HG02938 (cell line): ENCODE data around the gene FOXO1.

ENCODE experiments used
- ATAC-seq: cut with Tn5 transposase; IDR thresholded peaks from one replicate; pipeline ENCODE4 v1.9.1; 2021; ENCODE audit warnings: mild to moderate bottlenecking, moderate library complexity; ENCODE audit not compliant: unreplicated experiment

The FOXO1 gene

DNA sequence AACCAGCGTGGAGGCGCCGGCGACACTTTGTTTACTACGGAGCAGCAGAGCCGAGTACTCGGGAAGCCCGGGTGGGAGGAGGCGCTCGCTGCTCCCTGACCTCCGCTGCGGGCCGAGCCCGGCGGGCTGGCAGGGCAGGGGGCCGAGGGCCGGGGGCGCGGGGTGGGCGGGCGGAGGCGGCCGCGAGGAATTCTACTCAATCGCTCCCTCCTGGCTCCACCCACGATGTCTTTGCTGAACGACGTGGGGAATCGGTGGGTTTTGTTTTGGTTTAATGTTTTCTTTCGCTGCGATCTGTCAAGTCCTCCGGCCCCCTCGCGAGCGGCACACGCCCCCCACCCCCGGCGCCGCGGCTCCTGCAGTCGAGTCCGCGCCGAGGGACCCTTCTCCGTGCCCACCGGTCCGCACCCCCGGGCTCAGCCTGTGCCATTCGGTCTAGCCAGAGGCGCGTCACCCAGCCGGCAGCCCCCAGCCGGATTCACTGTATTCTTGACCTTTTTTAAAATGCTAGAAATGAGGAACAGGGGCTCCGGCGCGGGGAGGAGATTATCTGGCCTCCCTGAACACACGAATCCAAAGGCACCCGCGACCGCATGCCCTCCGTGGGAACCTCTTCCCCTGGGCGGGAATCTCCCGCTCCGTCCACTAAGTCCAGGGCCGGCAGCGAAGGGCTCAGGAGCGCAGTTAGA is 636 bp upstream of the FOXO1 start:
- ATAC-seq, result peak; percentile 10

DNA sequence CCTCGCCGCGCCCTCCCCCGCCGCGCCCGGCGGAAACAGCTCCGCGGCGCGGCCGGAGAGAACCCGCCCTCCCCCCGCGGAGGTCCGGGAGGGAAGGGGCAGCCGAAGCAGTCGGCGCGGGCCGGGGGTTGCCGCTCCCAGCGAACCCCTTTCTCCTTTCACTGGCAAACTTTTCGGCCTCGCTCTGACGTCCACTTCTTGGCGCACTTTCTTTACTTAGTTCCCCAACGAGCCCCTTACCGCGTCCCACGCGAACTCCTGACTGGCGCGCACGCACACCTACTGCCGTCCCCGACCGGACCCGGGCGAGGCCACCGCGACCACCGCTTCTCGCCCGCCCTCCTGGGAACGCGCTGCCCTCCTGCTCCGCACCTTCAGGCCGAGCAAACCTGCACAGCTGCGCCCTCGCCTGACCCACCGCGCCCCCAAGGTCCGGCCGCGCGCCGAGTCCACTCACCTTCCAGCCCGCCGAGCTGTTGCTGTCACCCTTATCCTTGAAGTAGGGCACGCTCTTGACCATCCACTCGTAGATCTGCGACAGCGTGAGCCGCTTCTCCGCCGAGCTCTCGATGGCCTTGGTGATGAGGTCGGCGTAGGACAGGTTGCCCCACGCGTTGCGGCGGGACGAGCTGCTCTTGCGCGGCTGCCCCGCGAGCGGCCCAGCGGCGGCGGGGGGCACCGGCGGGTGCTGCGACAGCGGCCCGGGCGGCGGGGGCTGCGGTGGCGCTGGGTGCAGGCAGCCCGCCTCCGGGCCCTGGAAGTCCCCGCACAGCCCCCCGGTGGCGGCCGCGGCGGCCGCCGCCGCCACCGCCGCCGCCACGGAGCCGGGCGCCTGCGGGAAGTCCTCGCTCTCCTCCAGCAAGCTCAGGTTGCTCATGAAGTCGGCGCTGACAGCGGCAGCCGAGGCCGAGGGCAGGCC is 1.1 kb downstream of the FOXO1 start:
- peak; percentile 2 for ATAC-seq

DNA sequence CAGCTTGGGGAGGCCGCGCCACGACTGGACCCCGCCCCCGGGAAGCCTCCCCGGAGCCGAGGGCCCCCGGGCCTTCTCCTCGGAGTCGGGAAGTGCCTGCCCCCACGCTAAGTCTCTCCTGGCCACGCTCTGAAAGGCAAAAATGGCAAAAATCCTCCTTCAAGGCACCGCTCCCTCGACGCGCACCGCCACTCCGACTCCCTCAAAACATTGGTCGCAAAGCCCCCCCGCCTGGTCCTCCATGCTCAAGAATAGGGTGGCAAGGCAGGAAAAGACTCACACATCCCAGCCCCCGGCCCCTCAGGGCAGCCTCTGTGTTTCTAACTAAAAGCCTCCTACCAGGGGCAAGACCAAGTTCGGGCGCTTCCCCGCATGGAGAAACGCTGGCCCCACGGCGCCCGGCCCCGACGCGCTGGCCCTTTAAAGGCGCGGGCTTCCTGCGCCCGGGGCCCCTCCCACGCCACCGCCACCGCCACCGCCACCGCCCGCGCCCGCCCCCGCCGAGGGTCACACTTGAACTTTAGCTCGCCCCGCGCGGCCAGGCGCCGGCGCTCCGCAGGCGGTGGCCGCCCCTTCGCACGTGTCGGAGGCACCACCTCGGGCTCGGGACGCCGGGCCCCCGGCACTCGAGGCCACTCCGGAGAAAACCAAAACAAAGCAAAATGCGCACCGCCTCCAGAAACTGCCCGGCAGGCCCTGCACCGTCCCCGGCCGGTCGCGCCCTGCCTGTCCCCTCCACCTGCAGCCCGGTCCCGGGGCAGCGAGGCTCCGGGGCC is 1.9 kb downstream of the FOXO1 start:
- ATAC-seq, result peak; percentile 23

DNA sequence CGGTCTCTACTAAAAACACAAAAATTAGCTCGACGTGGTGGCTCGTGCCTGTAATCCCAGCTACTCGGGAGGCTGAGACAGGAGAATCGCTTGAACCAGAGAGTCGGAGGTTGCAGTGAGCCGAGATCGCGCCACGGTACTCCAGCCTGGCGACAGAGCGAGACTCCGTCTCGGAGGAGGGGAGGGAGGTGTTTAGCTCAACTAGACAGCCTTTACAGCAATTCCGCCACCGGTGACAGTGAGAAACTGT is 2.4 kb downstream of the FOXO1 start:
- ATAC-seq, result peak; percentile 23

DNA sequence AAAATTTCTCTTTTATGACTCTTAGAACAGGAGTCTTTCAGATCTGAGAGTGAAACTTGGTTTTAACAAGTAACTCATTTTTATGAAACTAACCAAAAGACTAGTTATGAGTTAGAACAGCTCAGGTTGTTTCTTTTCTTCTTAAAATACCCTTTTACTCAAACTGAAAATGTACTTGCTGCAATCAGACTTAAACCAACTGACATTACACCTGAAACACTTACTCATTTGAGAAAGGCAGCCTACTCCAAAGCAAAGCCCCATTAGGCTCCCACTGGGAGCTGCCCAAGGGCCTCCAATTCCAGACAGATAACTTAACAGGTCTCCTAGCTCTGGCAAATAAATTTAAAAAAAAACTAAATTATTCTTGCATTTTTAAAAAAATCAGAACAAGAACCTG is 3.6 kb downstream of the FOXO1 start:
- ATAC-seq, result peak; percentile 33

DNA sequence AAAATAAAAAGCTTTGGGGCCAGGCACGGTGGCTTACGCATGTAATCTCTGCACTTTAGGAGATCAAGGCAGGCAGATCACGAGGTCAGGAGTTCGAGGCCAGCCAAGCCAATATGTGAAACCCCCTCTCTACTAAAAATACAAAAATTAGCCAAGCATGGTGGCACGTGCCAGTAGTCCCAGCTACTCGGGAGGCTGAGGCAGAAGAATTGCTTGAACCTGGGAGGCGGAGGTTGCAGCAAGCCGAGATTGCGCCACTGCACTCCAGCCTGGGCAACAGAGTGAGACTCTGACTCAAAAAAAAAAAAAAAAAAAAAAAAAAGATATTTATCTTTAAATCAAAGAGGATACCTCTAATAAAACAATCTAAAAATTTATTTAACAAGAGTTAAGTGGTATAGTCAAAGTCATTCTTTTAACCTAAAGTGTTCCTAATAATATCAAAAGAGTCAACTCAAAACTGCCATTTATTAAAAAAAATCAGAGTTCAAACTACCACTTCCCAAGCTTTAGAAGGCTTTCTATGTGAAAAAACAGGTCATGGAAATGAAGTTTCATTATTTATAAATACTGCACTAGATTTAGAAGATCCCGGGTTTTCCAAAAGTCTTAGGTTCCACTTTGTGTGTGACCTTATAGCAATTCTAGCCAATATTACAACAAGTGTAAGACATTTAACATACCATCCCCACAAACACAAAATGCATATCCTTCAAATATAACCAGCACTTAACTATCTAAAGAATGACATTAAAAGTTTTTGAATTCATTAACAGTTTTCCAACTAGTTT is 4.4 kb downstream of the FOXO1 start:
- no peak for ATAC-seq

DNA sequence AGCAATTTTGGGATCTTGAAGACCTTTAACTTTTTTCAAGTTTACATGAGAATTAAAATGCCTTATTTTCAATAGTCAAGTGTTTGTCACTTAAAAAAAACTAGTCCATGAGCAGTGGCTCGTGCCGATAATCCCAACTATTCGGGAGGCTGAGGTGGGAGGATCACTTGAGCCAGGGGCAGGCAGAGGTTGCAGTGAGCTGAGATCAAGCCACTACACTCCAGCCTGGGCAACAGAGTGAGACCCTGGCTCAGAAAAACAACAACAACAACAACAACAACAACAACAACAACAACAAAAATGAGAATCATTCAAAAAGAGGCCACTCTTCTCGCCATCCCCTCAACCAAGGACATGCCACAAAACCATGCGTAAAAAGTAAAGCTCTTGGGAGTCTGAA is 5.7 kb downstream of the FOXO1 start:
- no peak for ATAC-seq

DNA sequence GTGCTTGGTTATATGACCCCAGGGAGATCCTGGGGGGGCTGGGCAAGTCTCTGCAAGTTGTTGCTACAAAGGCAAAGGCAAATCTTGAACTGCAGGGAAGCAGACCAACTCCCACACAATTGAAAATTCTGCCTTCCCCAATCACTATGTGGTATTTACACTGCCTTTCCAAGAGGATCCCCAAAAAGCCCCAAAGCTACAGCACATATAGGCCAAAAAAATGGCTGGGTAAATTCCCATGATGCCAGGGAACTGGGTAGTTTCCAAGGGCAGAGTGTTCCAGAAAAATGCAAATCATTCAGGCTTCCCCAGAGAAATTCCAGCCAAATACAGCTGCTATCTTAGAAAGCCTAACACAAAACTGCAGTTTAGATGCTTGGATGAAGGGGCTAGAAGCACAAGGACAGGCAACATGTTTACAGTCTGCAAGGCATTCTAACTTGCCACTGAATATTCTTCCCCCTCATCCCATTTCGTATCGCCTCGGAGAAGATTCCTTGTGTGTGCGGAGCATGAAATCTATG is 6.2 kb downstream of the FOXO1 start:
- ATAC-seq, result no peak

DNA sequence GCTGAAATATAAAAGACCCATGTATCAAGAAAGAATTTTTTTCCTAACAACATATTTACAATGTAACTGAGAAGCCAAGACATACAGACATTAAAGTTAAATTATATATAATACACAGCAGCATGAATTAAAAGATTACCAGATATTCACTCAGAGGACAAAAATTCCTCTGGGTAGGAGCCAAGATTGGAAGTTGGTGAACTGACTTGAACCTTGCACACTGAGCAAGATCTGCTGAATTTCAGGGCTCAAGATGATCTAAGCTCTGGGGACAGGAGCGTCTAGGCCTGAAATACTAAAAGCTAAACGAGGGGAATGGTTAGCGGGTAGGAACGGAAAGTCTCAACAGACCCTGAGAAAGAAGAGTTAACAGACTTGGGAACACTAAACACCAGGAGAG is 8.5 kb downstream of the FOXO1 start:
- no peak for ATAC-seq

DNA sequence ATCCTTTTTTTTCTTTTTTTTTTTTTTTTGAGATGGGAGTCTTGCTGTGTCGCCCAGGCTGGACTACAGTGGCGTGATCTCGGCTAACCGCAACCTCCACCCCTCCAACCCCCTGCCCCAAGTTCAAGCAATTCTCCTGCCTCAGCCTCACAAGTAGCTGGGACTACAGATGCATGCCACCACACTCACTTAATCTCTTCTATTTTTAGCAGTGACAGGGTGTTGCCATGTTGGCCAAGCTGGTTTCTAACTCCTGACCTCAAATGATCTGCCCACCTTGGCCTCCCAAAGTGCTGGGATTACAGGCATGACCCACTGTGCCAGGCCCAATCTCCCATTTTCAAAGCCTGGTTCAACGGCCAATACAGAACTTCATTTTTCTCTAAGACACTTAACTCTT is 9.1 kb downstream of the FOXO1 start:
- ATAC-seq, result no peak

DNA sequence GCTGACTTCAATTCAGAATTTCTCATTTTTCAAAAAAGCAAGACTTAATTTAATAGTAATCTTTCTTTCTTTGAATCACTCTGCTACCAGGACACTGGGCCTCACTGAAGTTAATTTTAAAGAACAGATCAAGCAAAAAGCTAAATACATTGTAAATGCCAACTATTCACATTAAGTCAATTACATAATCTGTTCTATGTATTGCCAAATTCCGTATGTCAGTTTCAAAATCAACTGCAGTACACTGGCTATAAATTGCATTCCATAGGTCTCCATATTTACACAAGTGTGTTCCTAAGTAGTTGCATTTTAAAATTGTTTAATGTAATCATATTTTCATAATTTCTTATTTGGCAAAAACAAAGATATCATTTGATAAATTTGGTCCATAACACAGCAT is 10.1 kb downstream of the FOXO1 start:
- ATAC-seq, result no peak

DNA sequence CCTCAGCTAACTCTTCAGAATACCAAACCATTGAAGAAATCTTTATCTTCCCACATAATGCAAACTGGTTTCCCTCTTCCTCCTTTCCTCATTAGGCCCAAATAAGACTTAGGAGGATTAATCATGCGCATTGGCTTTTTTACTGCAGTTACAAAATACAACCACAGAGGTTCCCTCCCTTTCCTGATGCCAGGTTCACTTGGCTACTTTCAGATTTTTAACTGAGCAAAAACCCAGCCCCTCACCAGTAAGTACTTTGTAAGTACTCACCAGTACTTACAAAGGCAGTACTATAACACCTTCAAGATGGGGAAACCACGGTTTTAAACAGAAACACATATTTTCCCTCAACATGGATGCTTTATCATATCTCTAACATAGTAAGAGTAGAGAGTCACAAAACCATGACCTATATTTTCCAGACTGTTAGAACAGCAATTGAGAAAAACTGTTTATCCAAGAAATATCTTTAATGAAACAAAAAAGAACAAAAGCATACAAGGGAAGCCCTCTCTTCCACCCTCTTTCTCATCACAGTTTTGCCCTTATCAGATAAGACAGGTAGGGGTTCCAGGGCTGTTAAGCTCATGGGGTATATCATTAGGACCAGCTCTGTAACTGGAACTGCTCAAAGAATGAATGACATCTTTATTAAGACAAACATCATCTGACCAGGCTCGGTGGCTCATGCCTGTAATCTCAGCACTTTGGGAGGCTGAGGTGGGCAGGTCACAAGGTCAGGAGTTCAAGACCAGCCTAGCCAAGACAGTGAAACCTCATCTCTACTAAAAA is 12.7 kb downstream of the FOXO1 start:
- ATAC-seq, result no peak

DNA sequence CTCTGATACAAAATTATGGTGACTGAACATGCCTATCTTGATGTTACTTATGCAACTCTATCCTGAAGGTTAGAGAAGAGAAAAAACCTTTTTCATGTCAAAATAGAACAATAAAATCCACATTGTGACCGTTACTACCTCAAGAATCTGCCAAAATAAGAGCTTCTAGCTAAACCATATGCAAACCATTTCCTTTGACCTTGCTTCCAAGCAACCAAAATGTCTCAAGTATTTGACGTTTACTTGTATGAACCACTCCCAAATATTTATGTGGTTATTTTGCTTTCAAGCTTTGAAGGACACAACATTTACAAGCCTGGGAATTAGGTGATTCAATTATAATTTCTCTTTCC is 13.9 kb downstream of the FOXO1 start:
- ATAC-seq, result peak; percentile 48

DNA sequence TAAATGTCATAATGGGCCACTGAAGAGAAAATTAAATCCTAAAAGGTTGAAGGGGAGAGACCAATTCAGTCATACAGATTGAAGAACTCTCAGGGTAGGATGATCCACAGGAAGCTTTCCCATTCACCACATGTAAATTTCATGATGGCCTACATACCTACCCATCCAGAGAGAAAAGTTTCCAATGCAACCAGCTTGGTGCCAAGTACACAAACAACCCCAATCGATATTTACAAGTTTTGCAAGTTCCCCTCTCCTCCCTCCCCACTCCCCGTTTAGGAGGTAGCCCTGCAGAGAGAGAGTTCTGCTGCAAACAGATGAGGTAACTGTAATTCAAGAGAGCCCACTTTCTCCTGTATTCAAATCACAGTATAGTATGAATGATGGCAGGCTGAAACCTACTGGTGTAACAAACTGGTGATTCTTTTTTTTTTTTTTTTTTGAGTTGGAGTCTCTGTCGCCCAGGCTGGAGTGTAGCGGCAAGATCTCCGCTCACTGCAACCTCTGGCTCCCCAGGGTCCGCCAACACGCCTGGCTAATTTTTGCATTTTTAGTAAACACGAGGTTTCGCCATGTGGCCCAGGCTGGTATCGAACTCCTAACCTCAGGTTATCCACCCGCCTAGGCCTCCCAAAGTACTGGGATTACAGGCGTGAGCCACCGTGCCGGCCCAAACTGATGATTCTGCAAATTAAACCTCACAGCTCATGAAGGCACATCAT is 14.4 kb downstream of the FOXO1 start:
- ATAC-seq, result peak; percentile 51

DNA sequence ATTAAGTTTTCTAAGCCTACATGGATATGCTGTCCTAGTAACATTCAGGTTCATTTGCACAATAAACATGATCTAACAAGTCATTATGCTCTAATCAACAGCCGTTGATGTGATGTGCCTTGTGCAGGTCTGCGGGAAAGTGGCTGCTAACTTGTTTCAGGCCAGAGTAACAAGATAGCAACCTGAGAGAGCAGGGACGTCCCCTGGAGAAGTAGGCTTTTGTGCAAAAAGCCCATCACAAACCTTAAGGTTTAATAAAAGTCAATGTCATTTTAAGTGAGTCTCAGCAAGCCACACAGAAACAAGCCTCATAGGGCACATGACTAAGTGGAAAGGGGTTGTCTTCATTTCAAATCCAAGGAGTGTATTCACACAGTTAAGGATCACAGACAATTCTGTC is 17.6 kb downstream of the FOXO1 start:
- ATAC-seq, result no peak

DNA sequence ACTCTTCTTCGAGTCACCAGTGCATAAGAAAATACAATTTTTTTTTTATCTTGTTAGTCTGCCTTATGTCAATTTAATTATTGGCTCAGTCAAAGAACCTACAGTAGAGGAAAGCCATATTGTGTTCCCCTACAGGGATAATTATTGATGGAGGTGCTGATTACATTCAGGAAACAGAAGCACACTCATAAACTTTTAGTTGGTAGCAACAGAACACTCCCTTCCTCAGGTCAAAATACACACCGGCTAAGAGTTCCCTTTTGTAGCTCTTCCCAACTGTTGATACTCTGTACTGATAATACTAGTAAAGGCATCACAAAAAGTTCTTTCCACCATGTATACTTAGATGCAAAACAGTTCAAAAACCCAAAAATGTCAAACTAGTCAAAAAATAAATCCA is 18.4 kb downstream of the FOXO1 start:
- ATAC-seq, result no peak

DNA sequence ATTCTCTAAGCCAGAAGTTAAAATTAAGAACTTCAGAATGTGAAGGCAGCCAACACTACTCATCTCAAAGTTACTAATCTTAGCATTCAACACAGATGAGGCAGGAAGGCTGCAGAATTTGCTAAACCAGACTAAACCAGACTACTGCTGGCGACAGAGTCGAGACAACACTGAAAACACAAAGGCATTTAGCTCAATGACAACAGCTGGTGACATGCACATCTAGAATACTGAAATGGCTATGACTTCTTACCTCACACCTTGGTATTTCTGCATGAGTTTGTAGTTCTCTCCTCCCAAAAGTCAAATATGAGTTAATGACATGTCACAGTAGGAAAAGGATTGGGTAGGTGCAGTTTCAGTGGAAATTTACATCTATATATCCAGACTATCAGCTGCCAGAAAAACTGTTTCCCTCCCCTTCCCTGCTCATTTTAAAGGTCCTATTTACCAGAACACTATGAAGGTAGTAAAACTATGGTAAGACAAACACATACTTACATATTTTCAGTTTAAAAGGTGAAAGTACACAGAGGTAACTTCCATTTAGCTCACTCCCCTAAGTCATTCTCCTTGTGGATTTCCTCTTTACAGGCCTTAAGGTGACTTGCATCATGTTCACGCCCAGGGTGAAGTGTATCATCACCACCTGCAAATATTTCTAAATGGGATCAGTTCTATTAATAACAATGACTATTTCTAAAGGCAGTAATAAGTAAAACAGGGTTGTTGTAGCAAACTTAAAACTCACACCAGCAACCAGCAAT is 21.4 kb downstream of the FOXO1 start:
- no peak for ATAC-seq

DNA sequence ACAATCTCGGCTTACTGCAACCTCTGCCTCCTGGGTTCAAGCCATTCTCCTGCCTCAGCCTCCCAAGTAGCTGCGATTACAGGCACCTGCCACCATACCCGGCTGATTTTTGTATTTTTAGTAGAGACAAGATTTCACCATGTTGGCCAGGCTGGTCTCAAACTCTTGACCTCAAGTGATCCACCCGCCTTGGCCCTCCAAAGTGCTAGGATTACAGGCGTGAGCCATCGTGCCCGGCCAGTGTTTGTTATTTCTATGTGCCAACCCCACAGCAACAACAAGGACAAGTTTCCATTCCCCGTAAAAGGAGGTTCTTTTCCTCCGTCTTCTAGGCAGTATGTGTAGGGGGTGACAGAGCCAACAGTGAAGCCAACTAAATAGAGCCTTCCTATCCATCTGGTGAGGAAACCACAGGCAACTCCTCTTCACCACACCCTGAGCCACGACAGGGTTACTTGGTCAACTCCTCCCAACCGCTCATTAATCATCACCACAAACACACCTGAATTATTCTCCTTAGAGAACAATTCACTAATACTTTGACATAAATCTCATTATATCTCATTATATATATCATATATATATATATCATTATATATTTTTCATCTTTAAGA is 25.5 kb downstream of the FOXO1 start:
- ATAC-seq, result no peak
